ENCODE measurements around the gene RAPGEFL1.
"Not testable (repeated sequence)": the region's sequence is repeated elsewhere in the genome, so short reads cannot be mapped to it uniquely, and the experiment has no call there.

The RAPGEFL1 gene

GRCh38 chr17:40135817-40136216, 41.5 kb upstream of the RAPGEFL1 start:
- Histone ChIP-seq H4K20me1 (ENCODE audit: insufficient read depth) (no peaks in the 10 kb centered on the region), H3K4me1 (ENCODE audit: low read depth, poor library complexity, severe bottlenecking) (peaks cover 41% of the 10 kb centered on the region), H3K36me3 (ENCODE audit: insufficient read depth) (no peaks in the 10 kb centered on the region; the same call in 1 of the 2 replicates), H3K27ac (peak overlapping the region; percentile 32; the same call in 1 of the 2 replicates), H3K9ac (no peak overlapping the region), H3K4me2 (no peak overlapping the region), H3K27me3 (ENCODE audit: insufficient read depth, low read depth) (no peaks in the 10 kb centered on the region), H3K4me3 (IDR thresholded peaks at IDR 0.05; ENCODE audit: insufficient read depth, low read depth, low read length) (no peak overlapping the region), H2AFZ (ENCODE audit: low read depth) (no peak overlapping the region), H3K79me2 (ENCODE audit: insufficient read depth, low read depth) (peaks cover 48% of the 10 kb centered on the region)
- 0 out of 2 replicates have a peak, but pooled peaks have one; percentile 6 for TF ChIP-seq CTCF (conservative IDR thresholded peaks at IDR 0.05; ENCODE audit: low read depth, low read length)

- H3K4me3 ChIP-seq (IDR thresholded peaks at IDR 0.05; ENCODE audit: insufficient read depth, low read depth, low read length): peak overlapping the region; percentile 80
- TF ChIP-seq CTCF (conservative IDR thresholded peaks at IDR 0.05; ENCODE audit: low read depth, low read length): no peak
- H3K4me1 ChIP-seq (ENCODE audit: low read depth, poor library complexity, severe bottlenecking): peaks cover 51% of the 10 kb centered on the region
- no peaks in the 10 kb centered on the region for H4K20me1 ChIP-seq (ENCODE audit: insufficient read depth)
- H3K27ac ChIP-seq: peak overlapping the region; percentile 74
- peak overlapping the region; percentile 27 for H2AFZ ChIP-seq (ENCODE audit: low read depth)
- H3K4me2 ChIP-seq: peak overlapping the region; percentile 59
- H3K36me3 ChIP-seq (ENCODE audit: insufficient read depth): no peaks in the 10 kb centered on the region
- peaks cover 60% of the 10 kb centered on the region for H3K79me2 ChIP-seq (ENCODE audit: insufficient read depth, low read depth)
- peak overlapping the region; percentile 90 for H3K9ac ChIP-seq
- no peaks in the 10 kb centered on the region for H3K27me3 ChIP-seq (ENCODE audit: insufficient read depth, low read depth)
These were observed 37.7 kb upstream of the RAPGEFL1 start for GRCh38 chr17:40139566-40140058.

- not testable (repeated sequence) for H3K27ac ChIP-seq; H3K36me3 ChIP-seq (ENCODE audit: insufficient read depth); H3K9ac ChIP-seq
These were observed 34.1 kb upstream of the RAPGEFL1 start for GRCh38 chr17:40143166-40143565.

GRCh38 chr17:40145476-40145875, 31.8 kb upstream of the RAPGEFL1 start:
- Histone ChIP-seq H3K27ac (no peak overlapping the region), H3K4me1 (ENCODE audit: low read depth, poor library complexity, severe bottlenecking) (peaks cover 14% of the 10 kb centered on the region), H3K27me3 (ENCODE audit: insufficient read depth, low read depth) (no peaks in the 10 kb centered on the region), H3K4me2 (no peak overlapping the region), H4K20me1 (ENCODE audit: insufficient read depth) (no peaks in the 10 kb centered on the region), H3K9ac (no peak overlapping the region), H3K79me2 (ENCODE audit: insufficient read depth, low read depth) (peaks cover 62% of the 10 kb centered on the region), H3K36me3 (ENCODE audit: insufficient read depth) (peaks cover 5% of the 10 kb centered on the region; the same call in 1 of the 2 replicates), H3K4me3 (IDR thresholded peaks at IDR 0.05; ENCODE audit: insufficient read depth, low read depth, low read length) (no peak overlapping the region), H2AFZ (ENCODE audit: low read depth) (no peak overlapping the region)
- TF ChIP-seq CTCF (conservative IDR thresholded peaks at IDR 0.05; ENCODE audit: low read depth, low read length): no peak

More at GRCh38 chr17:40143166-40143565, 34.1 kb upstream of the RAPGEFL1 start:
- not testable (repeated sequence) for H2AFZ ChIP-seq (ENCODE audit: low read depth); H3K4me2 ChIP-seq; H3K27me3 ChIP-seq (ENCODE audit: insufficient read depth, low read depth); H4K20me1 ChIP-seq (ENCODE audit: insufficient read depth); H3K4me3 ChIP-seq (IDR thresholded peaks at IDR 0.05; ENCODE audit: insufficient read depth, low read depth, low read length)
- Histone ChIP-seq H3K4me1 (ENCODE audit: low read depth, poor library complexity, severe bottlenecking) (peaks cover 25% of the 10 kb centered on the region), H3K79me2 (ENCODE audit: insufficient read depth, low read depth) (peaks cover 56% of the 10 kb centered on the region)

- Histone ChIP-seq H3K4me1 (ENCODE audit: low read depth, poor library complexity, severe bottlenecking) (peaks cover 13% of the 10 kb centered on the region), H3K27me3 (ENCODE audit: insufficient read depth, low read depth) (no peaks in the 10 kb centered on the region), H3K36me3 (ENCODE audit: insufficient read depth) (peaks cover 5% of the 10 kb centered on the region; the same call in 1 of the 2 replicates)
These were observed 28.7 kb upstream of the RAPGEFL1 start for GRCh38 chr17:40148527-40148926.

More at GRCh38 chr17:40148527-40148926, 28.7 kb upstream of the RAPGEFL1 start:
- Histone ChIP-seq H3K27ac (no peak overlapping the region), H2AFZ (ENCODE audit: low read depth) (no peak overlapping the region), H4K20me1 (ENCODE audit: insufficient read depth) (no peaks in the 10 kb centered on the region), H3K4me2 (no peak overlapping the region), H3K9ac (no peak overlapping the region), H3K79me2 (ENCODE audit: insufficient read depth, low read depth) (peaks cover 67% of the 10 kb centered on the region), H3K4me3 (IDR thresholded peaks at IDR 0.05; ENCODE audit: insufficient read depth, low read depth, low read length) (no peak overlapping the region)
- TF ChIP-seq CTCF (conservative IDR thresholded peaks at IDR 0.05; ENCODE audit: low read depth, low read length): no peak
